Upper lobe of left lung (tissue), 4 donors: ENCODE measurements around the gene PRKCH.

ENCODE experiments used
- CTCF ChIP-seq, 6 experiments: fragments of 450-650 bp in 4 of 6; fragments of 200-600 bp in 2 of 6; sonication (generic) in 2 of 6; IDR thresholded peaks; one replicate each; pipeline ENCODE4 v1.5.1; 2016 to 2019; ENCODE audit warnings: antibody characterized with exemption in 6 of 6
- EP300 ChIP-seq, 4 donors: sonication (generic); formaldehyde crosslinking; IDR thresholded peaks; one replicate each; pipeline ENCODE4 v1.5.1; 2017; ENCODE audit warnings: antibody characterized with exemption in 4 of 4, control low read depth in 2 of 4
- POLR2A ChIP-seq, 4 donors: fragments of 450-650 bp; IDR thresholded peaks; one replicate each; pipeline ENCODE4 v1.5.1; 2016 to 2017; ENCODE audit warnings: antibody characterized with exemption in 4 of 4, mild to moderate bottlenecking in 2 of 4
- POLR2AphosphoS5 ChIP-seq, 2 donors: sonication (generic); formaldehyde crosslinking; IDR thresholded peaks; one replicate each; pipeline ENCODE4 v1.5.1; 2017; ENCODE audit warnings: antibody characterized with exemption in 2 of 2

GRCh38 chr14:61513986-61514830, 192.8 kb downstream of the PRKCH start:
- TF ChIP-seq POLR2A (IDR thresholded peaks at IDR 0.05) (no peak), EP300 (IDR thresholded peaks at IDR 0.05) (no peak), POLR2AphosphoS5 (IDR thresholded peaks at IDR 0.05) (no peak), CTCF (IDR thresholded peaks at IDR 0.05) (no peak)
